ENCODE results near the gene MYO15B.

MYO15B gene

GRCh38 chr17:75587675-75588595, at the start of gene MYO15B:
MYO15B (plus strand) TSS chr17:75587800; CDS start chr17:75588058, 258 bp downstream.
- peak; percentile 68 for DNase-seq

GRCh38 chr17:75539967-75540729, 47.5 kb upstream of the MYO15B start:
- DNase-seq, result no peak

DNA sequence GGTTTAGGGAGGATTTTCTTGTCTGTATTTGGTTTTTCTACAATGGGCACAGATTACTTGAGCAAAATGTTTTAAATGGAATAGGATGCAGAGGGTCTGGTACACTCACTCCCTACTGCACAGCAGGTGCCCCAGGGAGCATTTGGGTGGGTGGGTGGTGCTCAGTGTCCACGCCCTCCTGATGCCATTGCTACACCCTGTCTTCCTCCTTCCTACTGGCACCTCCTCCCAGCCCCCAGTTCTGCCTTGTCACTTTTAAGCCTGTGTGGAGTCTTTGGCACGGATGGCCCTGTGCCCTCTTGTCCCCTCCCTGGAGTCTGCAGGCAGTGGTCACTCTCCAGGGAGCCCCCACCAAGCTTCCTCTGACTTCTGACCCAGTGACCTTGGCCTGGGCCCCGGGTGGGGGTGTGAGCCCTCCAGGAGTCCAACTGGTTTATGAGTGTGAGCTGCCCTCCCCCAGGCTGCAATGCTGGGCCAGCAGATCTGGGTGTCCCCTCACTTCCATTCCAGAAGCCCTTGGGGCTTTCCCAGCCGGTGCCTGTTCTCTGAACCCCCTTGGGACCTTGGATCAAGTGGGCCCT, 46.6 kb upstream of the MYO15B start:
- DNase-seq, result no peak

DNA sequence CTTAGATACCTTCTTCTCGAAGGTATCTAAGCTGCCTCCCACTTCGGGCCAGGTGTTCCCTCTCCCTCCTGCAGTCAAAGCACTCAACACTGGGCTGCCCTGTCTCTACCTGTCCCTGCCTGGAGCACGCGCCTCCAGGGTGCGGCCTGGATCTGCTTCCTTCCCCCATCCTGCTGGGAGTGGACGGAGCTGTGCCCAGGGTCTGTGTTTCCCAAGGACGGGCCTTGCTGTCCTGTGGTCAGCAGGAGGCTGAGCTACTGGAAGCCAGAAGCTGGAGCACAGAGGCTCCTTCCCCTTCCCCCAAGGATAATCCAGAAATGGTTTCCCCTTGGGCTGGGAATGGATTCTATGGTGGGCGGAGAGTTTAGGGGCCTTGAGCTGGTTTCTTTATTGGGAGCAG, 45.4 kb upstream of the MYO15B start:
- DNase-seq, result no peak

GRCh38 chr17:75542728-75543336, 44.8 kb upstream of the MYO15B start:
- no peak for DNase-seq

DNA sequence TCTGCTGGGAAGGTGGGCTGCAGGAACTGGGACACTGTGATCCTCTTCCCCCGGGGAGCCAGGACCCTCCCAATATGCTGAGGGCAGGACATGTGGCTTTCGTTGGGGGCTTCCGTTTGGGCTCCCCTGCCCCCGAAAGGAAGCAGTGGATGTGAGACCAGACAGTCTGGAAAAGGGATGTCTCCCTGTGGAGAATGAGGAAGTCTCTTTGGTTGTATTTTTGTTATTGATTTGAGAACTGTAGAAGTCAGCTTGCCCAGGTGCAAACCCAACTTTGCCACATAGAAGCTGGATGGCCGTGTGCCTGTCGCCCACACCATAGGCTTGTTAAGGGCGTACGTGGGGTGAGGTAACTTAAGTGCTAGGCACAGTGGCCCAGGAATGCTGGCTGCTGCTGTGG, 43.4 kb upstream of the MYO15B start:
- no peak for DNase-seq

- no peak for DNase-seq
Observed at GRCh38 chr17:75546181-75546580, 41.4 kb upstream of the MYO15B start.

DNA sequence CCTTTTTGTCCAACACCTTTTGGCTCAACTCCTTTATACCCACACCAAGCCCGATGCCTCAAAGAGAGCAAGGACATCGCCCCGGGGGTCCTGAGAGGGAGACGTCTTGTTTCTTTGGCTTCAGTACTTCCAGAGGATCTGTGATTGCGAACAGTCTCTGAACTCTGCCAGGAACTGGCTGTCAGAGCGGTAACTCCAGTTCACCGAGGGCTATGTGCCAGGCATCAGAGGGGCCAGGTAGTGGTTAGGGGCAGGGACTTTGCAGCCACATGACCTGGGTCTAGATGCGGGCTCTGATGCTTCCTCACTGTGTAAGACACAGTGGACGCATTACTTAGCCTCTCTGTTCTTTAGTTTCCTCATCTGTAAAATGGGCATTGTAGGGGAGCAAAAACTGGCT, 40.5 kb upstream of the MYO15B start:
- no peak for DNase-seq

DNA sequence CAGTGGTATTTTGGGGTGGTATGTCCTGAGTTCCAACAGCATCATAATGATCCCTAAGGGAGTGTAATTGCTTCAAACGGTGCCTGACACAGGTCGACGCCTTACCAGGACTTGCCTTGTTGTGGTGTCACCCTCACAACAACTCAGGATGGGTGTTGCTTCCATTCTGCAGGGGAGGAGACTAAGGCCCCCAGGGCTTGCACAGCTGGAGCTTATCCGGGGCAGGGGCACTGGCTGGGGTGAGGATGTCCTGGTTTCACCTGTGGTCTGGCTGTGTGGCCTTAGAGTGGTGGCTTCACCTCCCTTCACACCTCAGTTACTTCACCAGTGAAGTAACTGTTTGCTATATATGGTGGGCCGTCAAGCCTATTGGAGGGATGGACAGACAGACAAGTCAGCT, 38.8 kb upstream of the MYO15B start:
- DNase-seq, result no peak

DNA sequence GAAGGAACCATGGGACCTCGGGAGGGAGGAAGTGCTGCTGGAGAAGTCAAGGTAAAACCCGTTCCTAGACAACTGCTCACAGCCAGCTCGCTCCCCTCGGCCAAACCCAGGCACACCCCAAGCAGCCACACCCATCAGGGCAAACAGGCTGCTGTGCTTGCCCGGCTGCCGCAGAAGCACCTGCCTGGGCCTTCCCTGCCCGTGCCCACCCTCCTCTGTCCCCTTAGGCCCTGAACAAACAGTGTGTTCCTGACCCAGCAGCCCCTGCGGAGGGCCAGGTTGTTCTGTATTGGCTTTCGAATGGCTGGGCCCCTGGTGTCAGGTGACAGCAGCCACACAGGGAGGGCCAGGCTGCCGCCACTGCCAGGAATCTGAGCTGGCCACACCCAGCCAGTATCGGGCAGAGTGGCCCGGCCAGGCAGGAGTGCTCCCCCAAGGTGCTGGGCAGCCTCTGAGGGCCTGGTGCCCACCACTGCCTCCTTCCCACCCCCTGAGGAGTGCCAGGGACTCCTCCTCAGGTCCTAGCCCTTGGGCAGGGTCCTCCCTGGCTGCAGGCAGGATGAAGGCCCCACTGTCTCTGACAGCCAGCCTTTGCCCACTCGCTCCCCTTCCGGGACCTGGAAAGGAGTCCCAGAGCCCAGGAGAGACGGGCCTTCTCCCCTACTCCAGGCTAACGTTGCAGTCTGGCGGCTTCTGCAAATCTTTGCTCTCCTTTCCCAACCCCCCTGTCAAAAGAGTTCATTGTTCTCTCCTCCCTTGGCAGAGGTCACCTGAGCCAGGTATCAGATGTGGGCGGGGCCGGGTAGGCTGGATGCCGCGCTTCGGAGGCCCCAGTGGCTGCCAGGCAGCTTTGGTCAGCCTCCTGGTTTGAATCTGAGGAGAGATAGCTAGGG, 38.1 kb upstream of the MYO15B start:
- DNase-seq, result peak; percentile 91

DNA sequence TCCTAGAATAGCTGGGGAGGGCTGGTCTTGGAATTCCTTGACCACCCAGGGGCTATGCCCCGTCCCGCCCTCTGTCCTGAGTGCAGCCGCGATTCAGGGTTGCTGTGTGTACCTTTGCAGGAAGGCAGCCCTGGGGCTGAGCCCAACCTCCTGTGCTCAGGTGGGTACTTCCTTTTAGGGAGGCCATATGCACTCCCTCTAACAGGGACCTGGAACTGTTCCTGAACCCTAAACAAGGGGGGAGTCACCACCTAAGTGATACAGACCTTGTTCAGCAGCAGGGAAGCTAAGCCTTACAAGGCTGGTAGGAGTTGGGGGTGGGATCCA, 37.5 kb upstream of the MYO15B start:
- DNase-seq, result no peak

GRCh38 chr17:75551266-75551665, 36.3 kb upstream of the MYO15B start:
- DNase-seq, result no peak

GRCh38 chr17:75552425-75553294, 34.9 kb upstream of the MYO15B start:
- DNase-seq, result no peak

DNA sequence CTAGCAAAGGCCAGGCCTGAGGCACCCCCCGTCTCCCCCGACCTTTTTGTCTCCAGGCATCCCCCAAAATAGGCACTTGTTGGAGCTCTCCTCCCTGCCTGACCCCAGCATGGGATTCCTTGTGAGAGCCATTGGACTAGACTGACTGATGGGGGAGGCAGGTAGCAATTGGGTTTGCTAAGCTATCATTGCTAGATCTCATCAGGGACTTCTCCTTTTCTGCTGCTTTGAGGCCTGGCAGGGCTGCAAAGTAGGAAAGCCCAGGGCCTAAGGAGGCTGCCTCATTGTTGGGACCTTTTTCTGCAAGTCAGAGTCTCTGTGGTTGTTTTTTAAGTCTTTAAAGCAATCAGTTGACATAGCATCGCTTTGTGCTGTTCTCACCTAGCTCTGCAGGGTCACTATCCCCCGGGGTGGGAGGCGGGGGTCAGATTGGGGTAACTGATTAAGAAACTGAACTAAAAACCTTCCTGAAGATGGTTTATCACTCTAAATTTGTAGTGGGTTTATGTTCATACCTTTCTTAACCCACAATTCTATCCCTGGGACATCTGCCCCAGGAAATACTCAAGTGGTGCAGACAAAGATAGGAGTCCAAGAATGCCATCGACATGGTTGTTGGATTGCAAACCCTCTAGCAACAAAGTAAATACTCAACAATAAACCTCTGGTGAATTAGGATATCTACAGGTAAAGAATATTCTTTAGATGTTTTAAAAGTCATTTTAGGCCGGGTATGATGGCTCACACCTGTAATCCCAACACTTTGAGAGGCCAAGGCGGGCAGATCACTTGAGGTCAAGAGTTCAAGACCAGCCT, 34.1 kb upstream of the MYO15B start:
- DNase-seq, result peak; percentile 30

DNA sequence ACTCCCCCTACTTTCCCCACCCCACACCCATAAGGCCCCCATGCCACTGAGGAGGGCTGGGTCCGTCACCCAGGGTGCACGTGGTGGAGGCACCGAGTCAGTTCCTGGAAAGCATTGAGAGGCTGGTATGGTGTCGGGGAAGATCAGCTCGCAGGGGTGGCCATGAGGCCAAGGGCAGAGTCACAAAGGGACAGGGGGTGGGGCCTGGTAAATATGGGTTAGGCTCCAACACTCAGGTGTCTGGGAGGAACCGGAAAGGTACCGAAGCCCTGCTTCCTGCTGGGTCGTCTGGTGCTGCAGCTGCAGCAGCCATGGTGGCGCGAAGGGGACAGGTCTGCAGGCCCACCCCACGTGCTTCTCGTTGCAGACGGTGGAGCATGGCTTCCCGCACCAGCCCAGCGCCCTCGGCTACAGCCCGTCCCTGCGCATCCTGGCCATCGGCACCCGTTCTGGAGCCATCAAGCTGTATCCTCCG, 31.9 kb upstream of the MYO15B start:
- DNase-seq, result no peak

GRCh38 chr17:75557075-75557851, 30.3 kb upstream of the MYO15B start:
- DNase-seq, result peak; percentile 98

- DNase-seq, result peak; percentile 67
Observed at GRCh38 chr17:75557852-75558665, 29.5 kb upstream of the MYO15B start.

Data from DMS53 (cell line).